Measurements from ENCODE around the gene IL1RAPL1.

Gene IL1RAPL1

GRCh38 chrX:28609917-28610613 is 22.8 kb downstream of the IL1RAPL1 start:
- Histone ChIP-seq H3K36me3 (ENCODE audit: insufficient read depth, low read length) (no peaks in the 10 kb centered on the region), H4K20me1 (ENCODE audit: insufficient read depth, low read length, poor library complexity, severe bottlenecking) (no peaks in the 10 kb centered on the region), H3K4me2 (ENCODE audit: low read depth, low read length, poor library complexity, severe bottlenecking) (no peak overlapping the region), H3K4me3 (ENCODE audit: low read length, poor library complexity, severe bottlenecking) (no peak overlapping the region), H3K4me1 (ENCODE audit: insufficient read depth, low read length, poor library complexity, severe bottlenecking) (no peaks in the 10 kb centered on the region), H3K9me3 (ENCODE audit: insufficient read depth, low read depth, low read length) (no peaks in the 10 kb centered on the region), H2AFZ (ENCODE audit: low read length) (no peak overlapping the region), H3K9me2 (replicated peaks; ENCODE audit: low read depth, low read length) (no peaks in the 10 kb centered on the region), H3K79me2 (ENCODE audit: insufficient read depth, low read length) (no peaks in the 10 kb centered on the region), H3F3A (ENCODE audit: low read depth) (no peaks in the 10 kb centered on the region), H3K27me3 (ENCODE audit: insufficient read depth, low read length, poor library complexity, severe bottlenecking) (no peaks in the 10 kb centered on the region), H3K9ac (ENCODE audit: low read depth, low read length, poor library complexity, severe bottlenecking) (no peak overlapping the region)
- TF ChIP-seq CTCF (conservative IDR thresholded peaks at IDR 0.05; ENCODE audit: low read length) (no peak), EZH2phosphoT487 (IDR thresholded peaks at IDR 0.05; ENCODE audit: borderline replicate concordance) (no peak)

- no peaks in the 10 kb centered on the region for H3K27me3 ChIP-seq (ENCODE audit: insufficient read depth, low read length, poor library complexity, severe bottlenecking)
Measured at GRCh38 chrX:28610746-28611145, 23.5 kb downstream of the IL1RAPL1 start.

GRCh38 chrX:28613558-28613957 is 26.3 kb downstream of the IL1RAPL1 start:
- H3K9ac ChIP-seq (ENCODE audit: low read depth, low read length, poor library complexity, severe bottlenecking) = no peak overlapping the region
- no peak overlapping the region for H2AFZ ChIP-seq (ENCODE audit: low read length)
- no peaks in the 10 kb centered on the region for H3K27me3 ChIP-seq (ENCODE audit: insufficient read depth, low read length, poor library complexity, severe bottlenecking)
- H3K4me3 ChIP-seq (ENCODE audit: low read length, poor library complexity, severe bottlenecking) = no peak overlapping the region
- H3K9me2 ChIP-seq (replicated peaks; ENCODE audit: low read depth, low read length) = no peaks in the 10 kb centered on the region
- no peaks in the 10 kb centered on the region for H4K20me1 ChIP-seq (ENCODE audit: insufficient read depth, low read length, poor library complexity, severe bottlenecking)
- no peaks in the 10 kb centered on the region for H3K9me3 ChIP-seq (ENCODE audit: insufficient read depth, low read depth, low read length)
- H3K79me2 ChIP-seq (ENCODE audit: insufficient read depth, low read length) = no peaks in the 10 kb centered on the region
- no peaks in the 10 kb centered on the region for H3K4me1 ChIP-seq (ENCODE audit: insufficient read depth, low read length, poor library complexity, severe bottlenecking)
- no peaks in the 10 kb centered on the region for H3F3A ChIP-seq (ENCODE audit: low read depth)
- TF ChIP-seq CTCF (conservative IDR thresholded peaks at IDR 0.05; ENCODE audit: low read length) (no peak), EZH2phosphoT487 (IDR thresholded peaks at IDR 0.05; ENCODE audit: borderline replicate concordance) (no peak)
- H3K4me2 ChIP-seq (ENCODE audit: low read depth, low read length, poor library complexity, severe bottlenecking) = no peak overlapping the region
- H3K36me3 ChIP-seq (ENCODE audit: insufficient read depth, low read length) = no peaks in the 10 kb centered on the region

More at GRCh38 chrX:28610746-28611145, 23.5 kb downstream of the IL1RAPL1 start:
- H3K9ac ChIP-seq (ENCODE audit: low read depth, low read length, poor library complexity, severe bottlenecking) = no peak overlapping the region
- H3K4me1 ChIP-seq (ENCODE audit: insufficient read depth, low read length, poor library complexity, severe bottlenecking) = no peaks in the 10 kb centered on the region
- no peak overlapping the region for H3K4me2 ChIP-seq (ENCODE audit: low read depth, low read length, poor library complexity, severe bottlenecking)
- no peaks in the 10 kb centered on the region for H3K36me3 ChIP-seq (ENCODE audit: insufficient read depth, low read length)
- H4K20me1 ChIP-seq (ENCODE audit: insufficient read depth, low read length, poor library complexity, severe bottlenecking) = no peaks in the 10 kb centered on the region
- no peaks in the 10 kb centered on the region for H3K79me2 ChIP-seq (ENCODE audit: insufficient read depth, low read length)
- TF ChIP-seq EZH2phosphoT487 (IDR thresholded peaks at IDR 0.05; ENCODE audit: borderline replicate concordance) = no peak
- TF ChIP-seq CTCF (conservative IDR thresholded peaks at IDR 0.05; ENCODE audit: low read length) = no peak
- no peak overlapping the region for H2AFZ ChIP-seq (ENCODE audit: low read length)
- H3K9me3 ChIP-seq (ENCODE audit: insufficient read depth, low read depth, low read length) = no peaks in the 10 kb centered on the region
- H3F3A ChIP-seq (ENCODE audit: low read depth) = no peaks in the 10 kb centered on the region
- no peaks in the 10 kb centered on the region for H3K9me2 ChIP-seq (replicated peaks; ENCODE audit: low read depth, low read length)
- H3K4me3 ChIP-seq (ENCODE audit: low read length, poor library complexity, severe bottlenecking) = no peak overlapping the region
